GM19468 (cell line): ENCODE results near the gene STXBP4.

Experiments used
- ATAC-seq: cut with Tn5 transposase; IDR thresholded peaks from one replicate; pipeline ENCODE4 v1.9.1; 2021; ENCODE audit warnings: mild to moderate bottlenecking, moderate library complexity, moderate number of reproducible peaks; ENCODE audit not compliant: unreplicated experiment; ENCODE audit errors: extremely low read depth

STXBP4 gene

DNA sequence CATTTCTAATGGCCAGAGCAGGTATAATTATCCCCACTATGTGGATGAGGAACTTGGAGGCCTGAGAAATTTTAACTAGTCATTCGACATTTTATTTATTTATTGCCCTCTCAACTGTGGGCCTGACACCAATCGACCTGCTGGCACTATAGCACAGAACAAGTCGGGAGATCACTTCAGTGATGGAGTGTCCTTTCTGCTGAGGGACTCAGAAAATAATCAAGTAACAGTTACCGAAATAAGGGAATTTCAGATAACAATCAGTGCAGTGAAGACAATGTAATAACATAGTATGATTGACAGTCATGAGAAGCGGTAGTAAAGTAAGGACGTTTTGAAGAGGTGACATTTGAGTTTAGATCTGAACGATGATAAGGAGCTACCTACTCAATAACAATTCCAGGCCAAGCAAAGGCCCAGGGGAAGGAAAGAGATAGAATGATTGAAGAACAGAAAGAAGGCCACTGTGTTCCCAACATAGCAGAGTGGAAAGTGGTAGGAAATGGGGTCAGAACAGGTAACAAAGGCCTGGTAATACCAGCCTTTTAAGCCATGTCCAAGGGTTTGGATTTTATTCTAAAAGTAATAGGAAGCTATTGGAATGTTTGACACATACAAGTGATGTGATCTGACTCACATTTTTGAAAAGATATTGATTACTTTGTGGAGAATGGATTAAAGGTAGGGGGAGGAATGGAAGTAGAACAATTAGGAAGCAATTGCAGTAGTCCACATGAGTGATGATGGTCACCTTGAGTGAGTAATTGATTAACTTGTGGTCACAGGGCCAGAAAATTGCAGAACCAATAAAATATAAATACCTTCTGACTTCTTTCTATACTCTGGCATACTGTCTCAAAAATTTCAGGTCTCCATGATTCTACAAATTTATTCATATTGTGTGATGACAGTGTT lies 1.4 kb downstream of the STXBP4 start:
- ATAC-seq: no peak

DNA sequence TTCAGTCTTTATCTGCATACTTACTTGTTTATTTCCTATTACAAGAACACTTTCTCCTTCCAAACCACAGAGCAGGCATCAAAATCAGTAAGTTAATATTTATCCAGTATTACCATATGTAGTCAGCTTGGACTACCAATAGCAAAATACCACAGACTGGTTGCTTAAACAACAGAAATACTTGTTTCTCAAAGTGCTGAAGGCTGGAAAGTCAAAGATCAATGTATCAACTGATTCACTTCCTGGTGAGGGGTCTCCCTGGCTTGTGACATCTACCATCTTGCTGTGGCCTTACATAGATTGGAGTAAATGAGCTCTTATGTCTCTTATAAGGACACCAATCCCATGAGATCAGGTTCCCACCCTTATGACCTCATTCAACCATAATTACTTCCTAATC lies 2.6 kb downstream of the STXBP4 start:
- ATAC-seq: no peak

GRCh38 chr17:54971901-54972300 lies 3.3 kb downstream of the STXBP4 start:
- no peak for ATAC-seq

GRCh38 chr17:54972406-54973138 lies 4.0 kb downstream of the STXBP4 start:
- no peak for ATAC-seq

- ATAC-seq: no peak
These were observed 6.2 kb downstream of the STXBP4 start for GRCh38 chr17:54974759-54975158.

- ATAC-seq: no peak
These were observed 7.8 kb downstream of the STXBP4 start for GRCh38 chr17:54976316-54976715.

- ATAC-seq: no peak
These were observed 9.2 kb downstream of the STXBP4 start for GRCh38 chr17:54977744-54978143.

DNA sequence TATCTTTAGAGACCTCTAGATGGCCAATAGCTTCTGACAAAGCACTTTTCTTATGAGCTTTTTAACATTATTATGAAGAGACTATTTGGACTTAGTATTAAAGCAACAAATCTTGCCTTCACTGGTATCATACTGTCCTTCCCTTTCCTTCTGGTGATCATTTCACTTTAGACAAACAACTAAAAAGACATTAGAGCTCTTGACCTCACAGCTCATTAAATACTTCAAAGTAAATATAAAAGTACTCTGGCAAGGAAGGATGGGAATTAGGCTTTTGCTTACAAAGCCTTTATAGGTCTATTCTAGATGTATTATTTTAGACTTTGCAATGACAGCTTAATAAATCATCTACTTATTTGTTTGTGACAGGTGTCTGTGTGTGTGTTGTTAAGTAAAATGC lies 11.1 kb downstream of the STXBP4 start:
- no peak for ATAC-seq

GRCh38 chr17:54980375-54980774 lies 11.8 kb downstream of the STXBP4 start:
- no peak for ATAC-seq

DNA sequence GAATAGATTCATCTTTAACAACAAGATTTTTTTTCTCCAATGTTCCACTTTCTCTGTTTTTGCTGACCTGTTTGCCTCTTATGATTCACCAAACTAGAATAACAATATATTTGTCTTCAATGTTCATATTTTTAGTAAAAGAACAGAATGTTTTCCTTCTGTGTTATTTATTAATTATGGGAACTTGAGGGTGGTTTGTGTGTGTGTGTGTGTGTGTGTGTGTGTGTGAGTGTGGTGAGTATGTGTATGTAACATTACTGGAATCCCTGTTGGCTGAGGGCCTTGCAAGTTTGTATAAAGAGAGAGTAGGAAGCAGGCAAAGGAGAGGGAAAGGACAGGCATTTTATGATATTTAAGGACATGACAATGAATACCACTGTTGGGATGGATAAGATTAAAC lies 13.8 kb downstream of the STXBP4 start:
- no peak for ATAC-seq

- ATAC-seq: no peak
These were observed 14.7 kb downstream of the STXBP4 start for GRCh38 chr17:54983260-54983659.

GRCh38 chr17:54985476-54985875 lies 16.9 kb downstream of the STXBP4 start:
- no peak for ATAC-seq

DNA sequence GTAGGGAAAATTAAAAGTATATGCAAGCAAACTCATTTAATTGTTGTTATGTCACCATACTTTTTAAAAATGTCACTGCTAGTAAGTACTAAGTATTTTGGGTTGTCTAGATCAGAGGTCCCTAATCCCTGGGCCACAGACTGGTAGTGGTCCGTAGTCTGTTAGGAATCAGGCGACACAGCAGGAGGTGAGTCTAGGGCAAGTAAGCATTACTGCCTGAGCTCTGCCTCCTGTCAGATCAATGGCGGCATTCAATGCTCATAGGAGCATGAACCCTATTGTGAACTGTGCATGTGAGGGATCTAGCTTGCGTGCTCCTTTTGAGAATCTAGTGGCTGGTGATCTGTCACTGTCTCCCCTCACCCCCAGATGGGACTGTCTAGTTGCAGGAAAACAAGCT lies 21.6 kb downstream of the STXBP4 start:
- no peak for ATAC-seq

- ATAC-seq: no peak
These were observed 23.0 kb downstream of the STXBP4 start for GRCh38 chr17:54991567-54991966.

DNA sequence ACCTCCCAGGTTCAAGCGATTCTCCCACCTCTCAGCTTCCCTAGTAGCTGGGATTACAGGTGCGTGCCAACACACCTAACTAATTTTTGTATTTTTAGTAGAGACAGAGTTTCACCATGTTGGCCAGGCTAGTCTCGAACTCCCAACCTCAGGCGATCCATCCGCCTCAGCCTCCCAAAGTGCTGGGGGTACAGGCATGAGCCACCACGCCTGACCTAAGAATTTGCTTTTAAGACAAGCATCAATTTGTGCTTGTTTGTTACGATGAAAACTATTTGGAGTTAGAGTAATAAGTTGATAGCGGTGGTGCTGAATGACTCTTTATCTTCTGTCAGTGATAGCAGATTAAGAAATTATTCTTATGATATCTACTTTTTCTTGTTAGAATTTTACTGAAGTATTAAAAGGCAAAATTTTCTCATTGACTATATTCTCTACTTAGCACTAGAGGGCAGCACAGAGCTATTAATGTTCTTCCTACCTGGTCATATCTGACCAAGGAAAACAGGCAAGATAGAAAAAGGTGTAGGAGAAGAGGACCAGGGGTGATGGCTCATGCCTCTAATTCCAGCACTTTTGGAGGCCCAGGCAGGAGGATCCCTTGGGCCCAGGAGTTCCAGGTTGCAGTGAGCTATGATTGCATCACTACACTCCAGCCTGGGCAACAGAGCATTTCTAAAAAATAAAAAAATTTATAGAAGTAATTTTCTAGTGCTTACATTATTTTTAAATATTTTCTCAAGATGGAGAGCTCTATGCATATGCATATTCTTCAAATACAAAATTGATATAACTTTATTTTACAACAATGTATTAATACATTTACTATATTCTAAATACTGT lies 24.5 kb downstream of the STXBP4 start:
- no peak for ATAC-seq

GRCh38 chr17:54996441-54996840 lies 27.9 kb downstream of the STXBP4 start:
- no peak for ATAC-seq

GRCh38 chr17:55002458-55002857 lies 33.9 kb downstream of the STXBP4 start:
- no peak for ATAC-seq

GRCh38 chr17:55004484-55004883 lies 35.9 kb downstream of the STXBP4 start:
- no peak for ATAC-seq

- ATAC-seq: no peak
These were observed 37.0 kb downstream of the STXBP4 start for GRCh38 chr17:55005520-55005919.

- no peak for ATAC-seq
These were observed 55.1 kb downstream of the STXBP4 start for GRCh38 chr17:55023626-55024025.

DNA sequence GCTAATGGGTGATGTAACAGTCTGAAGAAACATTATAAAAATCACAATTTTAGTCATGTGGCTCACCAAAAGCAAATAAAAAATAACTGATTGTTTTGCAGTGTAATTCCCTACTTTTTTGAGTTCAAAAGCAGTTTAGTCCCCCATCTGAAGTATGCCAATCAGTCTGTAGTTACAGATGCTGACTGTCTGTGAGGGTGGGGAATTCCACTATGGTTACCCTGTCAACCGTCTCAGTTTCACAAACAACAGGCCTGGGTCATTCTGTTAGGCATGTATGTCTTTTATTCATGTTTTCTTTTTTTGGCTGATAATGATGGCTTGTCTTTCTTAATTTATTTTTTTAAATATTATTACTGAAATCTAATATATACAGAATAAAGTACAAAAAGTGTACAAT lies 69.3 kb downstream of the STXBP4 start:
- ATAC-seq: peak; percentile 98
